Calu3 (cell line): ENCODE measurements around the gene SPATA16. TPM values are rescaled to one million over a fixed set of nuclear protein-coding genes. Genes with fewer than 3 reads are reported as not detected.

Source experiments
- BruUV-seq: library from RNA; stranded (reverse); fragments of 400-500 nt; replicated peaks from 2 replicates; lab custom pipeline; 2021; lab: Mats Ljungman, UMichigan
- CTCF ChIA-PET: fragments of 300-600 bp; sonication (Branson Sonifier 250); formaldehyde crosslinking; loops from one replicate; lab custom pipeline; 2022; ENCODE audit warnings: antibody characterized with exemption; lab: Charles Lee
- DNase-seq: peaks from one replicate; pipeline ENCODE4 v3.0.0; 2022
- H3K27ac Mint-ChIP-seq: one replicate; pipeline ENCODE4 v1.8.0; 2022; ENCODE audit warnings: mixed read lengths; ENCODE audit not compliant: unreplicated experiment
- H3K27me3 Mint-ChIP-seq: one replicate; pipeline ENCODE4 v1.8.0; 2022; ENCODE audit warnings: mixed read lengths; ENCODE audit not compliant: unreplicated experiment
- H3K36me3 Mint-ChIP-seq: one replicate; pipeline ENCODE4 v1.8.0; 2022; ENCODE audit warnings: mild to moderate bottlenecking, moderate library complexity, mixed read lengths; ENCODE audit not compliant: insufficient read depth, unreplicated experiment
- H3K4me1 Mint-ChIP-seq: one replicate; pipeline ENCODE4 v1.8.0; 2022; ENCODE audit warnings: mild to moderate bottlenecking, low read depth, mixed read lengths; ENCODE audit not compliant: unreplicated experiment
- H3K4me3 Mint-ChIP-seq: one replicate; pipeline ENCODE4 v1.8.0; 2022; ENCODE audit warnings: mild to moderate bottlenecking, low read depth, moderate library complexity, mixed read lengths; ENCODE audit not compliant: unreplicated experiment
- H3K9me3 Mint-ChIP-seq: one replicate; pipeline ENCODE4 v1.8.0; 2022; ENCODE audit warnings: low read depth, mixed read lengths; ENCODE audit not compliant: unreplicated experiment
- CTCF ChIP-seq: fragments of 200-600 bp; IDR thresholded peaks from one replicate; pipeline ENCODE4 v1.8.0; 2022; ENCODE audit warnings: antibody characterized with exemption; ENCODE audit not compliant: unreplicated experiment
- intact Hi-C: fragments of 100-400 bp; cut with micrococcal nuclease; formaldehyde crosslinking; loops from one replicate; pipeline ENCODE4 v1.10.0; 2022; ENCODE audit not compliant: unreplicated experiment
- total RNA-seq: library from RNA; stranded (reverse); gene quantifications from 2 replicates; pipeline ENCODE4 v1.2.3, GENCODE V29; 2022

Gene SPATA16
- total RNA-seq, 1 experiment from 2014 or later, result not detected

- DNase-seq, result no peak
- H3K27ac Mint-ChIP-seq, result no peak overlapping the region
- no peak overlapping the region for H3K4me3 Mint-ChIP-seq
- no peaks in the 10 kb centered on the region for H3K36me3 Mint-ChIP-seq
- no TSS peak for BruUV-seq
- H3K27me3 Mint-ChIP-seq, result no peaks in the 10 kb centered on the region
- CTCF ChIA-PET, result no interaction called here
- intact Hi-C loops, result no loop called here
- H3K4me1 Mint-ChIP-seq, result no peaks in the 10 kb centered on the region
- H3K9me3 Mint-ChIP-seq, result no peaks in the 10 kb centered on the region
- TF ChIP-seq CTCF, result no peak
These were observed 167.2 kb downstream of the SPATA16 start for GRCh38 chr3:172973799-172974198.

GRCh38 chr3:172972717-172973116 is 168.3 kb downstream of the SPATA16 start:
- no peaks in the 10 kb centered on the region for H3K9me3 Mint-ChIP-seq

GRCh38 chr3:172972067-172972466 is 169.0 kb downstream of the SPATA16 start:
- intact Hi-C loops, result no loop called here
- Mint-ChIP-seq H3K4me1 (no peaks in the 10 kb centered on the region), H3K36me3 (no peaks in the 10 kb centered on the region)

More at GRCh38 chr3:172972717-172973116, 168.3 kb downstream of the SPATA16 start:
- DNase-seq, result no peak
- H3K36me3 Mint-ChIP-seq, result no peaks in the 10 kb centered on the region
- no peak overlapping the region for H3K27ac Mint-ChIP-seq
- TF ChIP-seq CTCF, result no peak
- H3K4me1 Mint-ChIP-seq, result no peaks in the 10 kb centered on the region
- no peaks in the 10 kb centered on the region for H3K27me3 Mint-ChIP-seq
- no peak overlapping the region for H3K4me3 Mint-ChIP-seq
- CTCF ChIA-PET, result no interaction called here
- no TSS peak for BruUV-seq
- intact Hi-C loops, result no loop called here

GRCh38 chr3:172968646-172969045 is 172.4 kb downstream of the SPATA16 start:
- H3K4me1 Mint-ChIP-seq, result no peaks in the 10 kb centered on the region
- CTCF ChIA-PET, result no interaction called here
- TF ChIP-seq CTCF, result no peak
- H3K9me3 Mint-ChIP-seq, result no peaks in the 10 kb centered on the region
- intact Hi-C loops, result no loop called here
- no peak for DNase-seq
- no peaks in the 10 kb centered on the region for H3K36me3 Mint-ChIP-seq
- H3K4me3 Mint-ChIP-seq, result no peak overlapping the region
- H3K27me3 Mint-ChIP-seq, result no peaks in the 10 kb centered on the region
- BruUV-seq, result no TSS peak
- H3K27ac Mint-ChIP-seq, result no peak overlapping the region

More at GRCh38 chr3:172972067-172972466, 169.0 kb downstream of the SPATA16 start:
- no peak for TF ChIP-seq CTCF
- no TSS peak for BruUV-seq
- no peak overlapping the region for H3K27ac Mint-ChIP-seq
- H3K27me3 Mint-ChIP-seq, result no peaks in the 10 kb centered on the region
- H3K9me3 Mint-ChIP-seq, result no peaks in the 10 kb centered on the region
- no peak overlapping the region for H3K4me3 Mint-ChIP-seq
- DNase-seq, result no peak
- CTCF ChIA-PET, result no interaction called here
